Tibial nerve (tissue), 3 donors: ENCODE results near the gene DGKI.

Experiments used
- POLR2A ChIP-seq, 2 donors: fragments of 450-650 bp; IDR thresholded peaks; one replicate each; pipeline ENCODE4 v1.6.1; 2017; ENCODE audit warnings: antibody characterized with exemption in 2 of 2, mild to moderate bottlenecking in 2 of 2, moderate library complexity in 2 of 2
- TF ChIP-seq, protein P1 (sequence below), 5 experiments: fragments of 200-600 bp in 3 of 5; fragments of 450-650 bp in 2 of 5; sonication (generic) in 3 of 5; IDR thresholded peaks; one replicate each; pipeline ENCODE4 v1.5.1; 2016 to 2019; ENCODE audit warnings: antibody characterized with exemption in 5 of 5, mild to moderate bottlenecking in 3 of 5, moderate library complexity in 2 of 5

DNA sequence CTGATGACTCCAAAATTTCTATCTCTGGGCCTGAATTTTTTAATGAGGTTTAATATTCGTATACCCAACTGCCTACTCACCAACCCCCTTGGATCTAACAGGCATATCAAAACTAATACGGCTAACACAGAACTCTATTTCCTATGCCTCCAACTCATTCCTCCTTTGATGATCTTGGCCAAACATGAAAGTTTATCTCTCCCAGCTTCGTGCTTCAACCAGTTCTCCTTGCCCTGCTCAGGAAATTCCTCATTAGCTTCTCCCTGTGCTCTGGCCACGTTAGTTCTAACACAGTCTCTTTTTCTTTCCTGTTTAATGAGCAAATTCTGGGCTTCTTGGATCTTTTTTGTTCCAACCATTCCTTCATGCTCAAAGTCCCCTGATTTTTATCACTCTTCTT, 364.3 kb downstream of the DGKI start:
- TF ChIP-seq, protein P1, sequence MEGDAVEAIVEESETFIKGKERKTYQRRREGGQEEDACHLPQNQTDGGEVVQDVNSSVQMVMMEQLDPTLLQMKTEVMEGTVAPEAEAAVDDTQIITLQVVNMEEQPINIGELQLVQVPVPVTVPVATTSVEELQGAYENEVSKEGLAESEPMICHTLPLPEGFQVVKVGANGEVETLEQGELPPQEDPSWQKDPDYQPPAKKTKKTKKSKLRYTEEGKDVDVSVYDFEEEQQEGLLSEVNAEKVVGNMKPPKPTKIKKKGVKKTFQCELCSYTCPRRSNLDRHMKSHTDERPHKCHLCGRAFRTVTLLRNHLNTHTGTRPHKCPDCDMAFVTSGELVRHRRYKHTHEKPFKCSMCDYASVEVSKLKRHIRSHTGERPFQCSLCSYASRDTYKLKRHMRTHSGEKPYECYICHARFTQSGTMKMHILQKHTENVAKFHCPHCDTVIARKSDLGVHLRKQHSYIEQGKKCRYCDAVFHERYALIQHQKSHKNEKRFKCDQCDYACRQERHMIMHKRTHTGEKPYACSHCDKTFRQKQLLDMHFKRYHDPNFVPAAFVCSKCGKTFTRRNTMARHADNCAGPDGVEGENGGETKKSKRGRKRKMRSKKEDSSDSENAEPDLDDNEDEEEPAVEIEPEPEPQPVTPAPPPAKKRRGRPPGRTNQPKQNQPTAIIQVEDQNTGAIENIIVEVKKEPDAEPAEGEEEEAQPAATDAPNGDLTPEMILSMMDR (IDR thresholded peaks at IDR 0.05) = no peak
- no peak for TF ChIP-seq POLR2A (IDR thresholded peaks at IDR 0.05)
